Activated CD4-positive, alpha-beta T cell treated with anti-CD3 and anti-CD28 coated beads for 1 hour (primary cell): ENCODE measurements around the gene DDR2.

ENCODE experiments used
- DNase-seq: peaks from one replicate; pipeline ENCODE4 v3.0.0-alpha.2; 2020

DDR2 gene

DNA sequence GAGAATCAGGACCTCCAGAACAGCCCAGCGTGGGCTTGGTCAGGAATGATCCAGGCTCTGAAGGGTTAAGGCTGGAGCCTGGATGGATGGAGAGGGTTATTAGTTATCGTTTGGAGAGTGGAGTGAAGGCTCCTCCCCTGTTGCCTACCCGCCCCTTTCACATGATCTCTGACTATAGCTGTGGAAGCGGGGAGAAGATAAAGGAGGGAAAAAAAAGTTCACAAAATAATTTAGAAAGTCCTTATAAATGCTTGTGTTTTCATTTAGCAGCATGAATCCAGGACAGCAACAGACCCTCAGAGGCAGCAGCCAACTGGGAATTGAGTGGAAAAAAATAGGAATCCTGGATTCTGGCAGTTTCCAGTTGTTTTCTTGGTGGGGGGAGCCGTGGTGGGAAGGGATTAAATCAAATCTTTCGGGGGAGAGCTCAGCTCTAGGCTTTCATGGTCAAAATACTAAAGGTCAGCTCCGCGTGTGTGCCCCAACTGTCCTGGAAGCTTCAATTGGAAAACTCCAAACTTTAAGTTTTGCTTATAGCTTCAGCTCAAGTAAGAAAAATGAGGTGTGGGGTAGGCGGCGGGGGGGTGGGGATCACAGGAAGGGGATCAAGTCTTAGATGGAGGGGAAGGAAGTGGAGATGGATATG lies 595 bp upstream of the DDR2 start:
- no peak for DNase-seq

DNA sequence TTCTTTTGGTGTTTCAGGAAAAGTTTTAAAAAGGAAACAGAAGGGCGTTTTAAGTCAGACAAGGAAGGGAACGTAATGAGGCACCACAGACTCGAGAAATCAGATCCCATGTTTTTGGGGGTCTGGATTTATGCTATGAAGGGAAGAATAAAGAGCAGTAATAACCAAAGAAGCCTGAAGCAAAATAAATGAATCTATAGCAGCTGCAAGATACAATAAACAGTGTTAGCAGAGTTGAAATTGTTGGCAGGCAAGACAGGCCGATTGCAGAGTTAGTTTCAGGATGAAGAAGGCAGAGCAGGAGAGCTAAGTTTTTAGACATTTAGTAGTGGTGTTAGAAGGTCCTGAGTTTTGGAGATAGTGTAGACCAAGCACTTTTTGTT lies 425 bp downstream of the DDR2 start:
- DNase-seq, result no peak

DNA sequence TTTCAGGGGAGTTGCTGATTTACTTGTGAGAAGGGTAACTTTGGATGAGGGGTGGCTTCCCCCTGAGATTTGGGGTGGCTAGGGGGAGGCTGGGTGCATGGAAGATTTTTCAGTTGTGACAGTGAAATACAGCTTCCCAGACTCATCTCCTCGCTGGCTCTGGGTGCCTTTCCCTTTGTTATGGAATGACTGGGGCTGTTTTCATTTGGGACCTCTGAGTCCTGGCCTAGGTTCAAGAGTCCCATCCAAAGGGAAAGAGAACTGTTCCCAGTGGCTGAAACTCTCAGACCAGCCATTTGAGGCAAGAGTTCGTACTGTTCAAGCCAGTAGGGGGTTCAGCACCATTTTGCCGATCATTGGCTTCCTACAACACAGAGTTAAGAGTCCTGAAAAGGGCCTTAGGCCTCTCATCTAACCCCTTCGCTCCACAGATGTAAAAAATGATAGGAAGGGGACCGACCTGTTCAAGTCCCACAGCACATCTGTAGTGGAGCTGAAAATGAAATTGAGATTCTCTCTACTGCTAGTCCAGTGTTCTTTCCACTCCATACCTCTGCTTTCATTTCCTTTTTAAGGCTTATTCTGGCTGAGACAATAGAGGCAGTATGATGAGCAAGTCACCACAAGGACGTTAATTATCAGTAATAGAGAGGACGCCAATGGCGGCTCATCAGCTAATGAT lies 958 bp downstream of the DDR2 start:
- DNase-seq, result no peak

DNA sequence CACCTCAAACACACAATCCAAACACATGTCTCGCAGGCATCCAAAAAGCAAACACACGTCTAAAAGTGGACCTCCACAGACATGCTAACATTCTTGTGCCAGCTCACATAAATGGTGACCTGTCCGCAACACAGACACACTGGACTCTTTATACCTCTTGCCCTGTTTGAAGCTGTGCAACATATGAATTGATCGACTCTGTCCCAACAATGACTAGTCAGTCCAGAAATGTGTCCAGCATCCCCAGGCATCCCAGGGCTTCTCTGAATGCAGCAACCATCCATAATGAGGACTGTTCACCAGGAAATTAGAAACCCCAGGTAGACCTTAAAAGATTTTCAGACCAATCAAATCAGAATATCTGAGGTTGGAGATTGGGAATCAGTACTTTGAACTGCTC lies 3.2 kb downstream of the DDR2 start:
- no peak for DNase-seq

DNA sequence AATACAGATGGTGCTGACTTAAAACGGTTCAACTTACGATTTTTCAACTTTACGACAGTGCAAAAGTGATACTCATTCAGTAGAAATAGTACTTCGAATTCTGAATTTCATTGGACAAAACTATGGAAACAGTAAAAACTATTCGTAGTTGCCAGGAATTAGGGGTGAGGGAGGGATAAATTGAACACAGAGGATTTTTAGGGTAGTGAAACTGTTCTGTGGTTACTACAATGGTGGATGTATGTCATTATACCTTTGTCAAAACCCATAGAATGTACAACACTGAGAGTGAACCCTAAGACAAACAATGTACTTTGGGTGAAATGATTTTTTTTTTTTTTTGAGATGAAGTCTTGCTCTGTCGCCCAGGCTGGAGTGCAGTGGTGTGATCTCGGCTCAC lies 7.5 kb downstream of the DDR2 start:
- no peak for DNase-seq

DNA sequence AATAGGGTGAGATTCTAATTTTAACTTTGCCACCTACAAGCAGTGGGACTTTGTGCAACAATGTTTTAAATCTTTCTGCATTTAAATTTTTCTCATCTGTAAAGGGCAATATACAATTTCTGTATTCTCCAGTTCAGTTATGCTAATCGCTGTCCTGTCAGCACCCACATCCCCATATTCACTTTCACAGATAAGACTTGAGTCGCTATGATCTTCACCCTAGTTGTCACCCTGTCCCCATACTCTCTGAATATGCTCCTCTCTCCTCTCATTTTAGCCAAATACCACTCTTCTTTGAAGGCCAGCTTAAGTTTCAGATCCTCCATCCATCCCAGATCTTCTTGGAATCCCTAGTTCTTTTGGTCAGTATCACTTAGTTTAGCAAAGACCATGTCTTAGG lies 8.8 kb downstream of the DDR2 start:
- no peak for DNase-seq

DNA sequence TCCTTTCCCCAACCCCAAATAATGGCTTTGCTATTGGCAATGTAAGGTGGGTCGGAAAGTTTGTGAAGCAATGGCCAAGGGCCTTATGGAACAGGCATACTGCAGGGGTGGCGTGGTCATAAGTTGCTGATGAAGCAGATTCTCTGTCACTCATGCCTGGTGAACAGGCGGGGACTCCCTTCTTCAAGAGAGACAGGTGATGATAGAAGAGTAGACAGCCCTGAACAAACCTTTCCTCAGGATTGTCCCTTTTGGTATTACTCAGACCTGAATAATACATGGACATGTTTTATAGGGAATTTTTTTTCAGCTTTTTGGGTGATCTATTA lies 12.7 kb downstream of the DDR2 start:
- no peak for DNase-seq

DNA sequence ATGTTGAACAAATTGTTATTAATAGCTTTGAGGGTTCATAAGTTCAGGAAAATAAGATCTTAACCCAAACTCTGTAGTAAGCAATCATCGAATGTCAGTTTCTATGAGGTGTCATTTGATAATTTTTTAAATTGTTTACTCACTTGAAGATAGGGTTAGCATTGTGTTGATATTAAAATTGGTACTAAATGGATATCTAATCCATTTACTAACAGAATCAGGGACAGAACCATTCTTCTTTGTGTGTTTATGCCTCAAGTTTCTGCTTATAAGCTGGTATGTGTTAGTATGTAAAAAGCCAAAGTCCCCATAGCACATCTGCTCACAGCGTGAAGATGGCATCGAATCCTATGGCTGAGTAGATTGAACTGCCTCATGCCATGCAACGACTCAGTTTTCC lies 13.4 kb downstream of the DDR2 start:
- DNase-seq, result no peak

DNA sequence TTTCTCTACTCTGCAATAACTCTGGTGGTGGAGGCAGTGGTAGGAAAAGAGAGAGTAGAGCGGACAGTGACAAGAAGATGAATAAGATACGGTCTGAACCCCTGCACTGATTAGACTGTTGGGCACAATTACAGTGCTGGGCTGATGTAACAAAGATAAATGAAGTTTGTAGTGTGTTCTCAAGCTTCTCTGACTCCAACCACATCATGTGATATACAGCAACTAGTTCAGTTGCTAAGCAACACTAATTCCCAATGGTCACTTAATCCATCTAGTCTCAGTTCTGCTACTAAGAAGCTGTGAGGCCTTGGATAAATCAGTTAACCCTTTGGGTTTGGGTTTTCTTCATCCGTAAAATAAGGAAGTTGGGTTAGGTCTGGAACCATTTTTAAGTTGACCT lies 17.3 kb downstream of the DDR2 start:
- no peak for DNase-seq

DNA sequence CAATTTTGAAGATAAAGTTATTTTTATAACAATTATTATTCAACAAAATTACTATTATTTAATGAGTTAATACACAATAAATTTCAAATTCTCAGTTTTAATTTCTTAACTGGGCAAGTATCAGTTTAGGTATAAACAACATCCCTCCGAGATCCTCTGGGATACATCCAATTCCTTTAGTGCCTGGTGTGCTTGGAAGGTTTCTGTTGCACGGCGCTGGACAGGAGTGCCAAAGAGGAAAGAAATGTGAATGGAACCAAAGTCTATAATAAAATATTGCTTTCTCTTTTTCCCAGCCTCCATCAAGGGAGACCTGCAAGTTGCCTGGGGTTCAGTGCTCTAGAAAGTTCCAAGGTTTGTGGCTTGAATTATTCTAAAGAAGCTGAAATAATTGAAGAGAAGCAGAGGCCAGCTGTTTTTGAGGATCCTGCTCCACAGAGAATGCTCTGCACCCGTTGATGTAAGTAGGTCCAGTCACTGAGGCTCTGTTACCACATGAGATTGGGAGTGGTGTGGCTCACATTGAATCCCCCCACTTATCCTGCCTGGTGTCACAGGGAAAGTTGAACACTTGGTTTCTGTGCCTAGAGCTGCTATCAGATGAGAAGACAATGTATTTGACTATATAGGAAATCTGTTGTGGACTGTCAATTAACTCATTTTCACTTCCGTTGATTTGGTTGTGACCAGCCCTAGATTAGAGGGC lies 22.8 kb downstream of the DDR2 start:
- no peak for DNase-seq

GRCh38 chr1:162656266-162656665 lies 24.0 kb downstream of the DDR2 start:
- no peak for DNase-seq

- DNase-seq, result no peak
These were observed 28.3 kb downstream of the DDR2 start for GRCh38 chr1:162660574-162660973.

DNA sequence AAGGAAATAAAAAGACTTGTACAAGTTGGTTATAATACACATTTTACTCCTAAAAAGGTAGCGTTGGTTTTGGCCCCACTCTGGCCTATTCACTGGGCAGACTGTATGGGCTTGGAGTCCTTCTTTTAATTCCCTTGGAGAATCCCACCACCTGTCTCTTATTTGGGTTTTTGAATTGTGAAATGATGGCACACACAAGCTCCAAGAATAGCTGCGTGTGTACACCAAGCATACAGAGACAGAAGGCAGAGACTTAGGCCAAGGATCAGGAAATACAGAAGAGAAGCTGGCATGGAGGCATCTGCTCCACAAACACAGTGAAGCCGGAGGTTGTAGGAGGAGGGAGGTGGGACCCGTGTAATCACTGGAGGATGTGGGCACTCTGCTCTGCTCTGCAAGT lies 29.1 kb downstream of the DDR2 start:
- no peak for DNase-seq

- DNase-seq, result no peak
These were observed 29.7 kb downstream of the DDR2 start for GRCh38 chr1:162662013-162662412.

DNA sequence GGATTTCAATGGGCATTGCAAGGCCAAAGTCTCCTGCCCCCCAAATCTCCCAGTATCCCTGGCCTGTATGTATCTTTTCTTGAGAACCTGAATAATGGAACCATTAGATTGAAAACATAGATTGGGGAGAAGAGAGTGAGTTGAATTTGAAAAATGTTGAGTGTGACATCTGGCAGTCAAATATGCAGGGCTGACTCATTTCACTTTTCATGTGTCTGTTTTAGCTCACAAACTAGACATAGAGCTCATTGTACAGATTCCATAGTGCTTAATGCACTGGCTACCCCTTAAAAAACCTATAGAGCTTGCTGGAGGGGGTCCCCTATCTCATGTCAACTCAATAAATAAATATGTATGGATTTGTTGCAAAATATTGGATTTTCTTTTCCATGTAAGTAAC lies 30.8 kb downstream of the DDR2 start:
- no peak for DNase-seq

DNA sequence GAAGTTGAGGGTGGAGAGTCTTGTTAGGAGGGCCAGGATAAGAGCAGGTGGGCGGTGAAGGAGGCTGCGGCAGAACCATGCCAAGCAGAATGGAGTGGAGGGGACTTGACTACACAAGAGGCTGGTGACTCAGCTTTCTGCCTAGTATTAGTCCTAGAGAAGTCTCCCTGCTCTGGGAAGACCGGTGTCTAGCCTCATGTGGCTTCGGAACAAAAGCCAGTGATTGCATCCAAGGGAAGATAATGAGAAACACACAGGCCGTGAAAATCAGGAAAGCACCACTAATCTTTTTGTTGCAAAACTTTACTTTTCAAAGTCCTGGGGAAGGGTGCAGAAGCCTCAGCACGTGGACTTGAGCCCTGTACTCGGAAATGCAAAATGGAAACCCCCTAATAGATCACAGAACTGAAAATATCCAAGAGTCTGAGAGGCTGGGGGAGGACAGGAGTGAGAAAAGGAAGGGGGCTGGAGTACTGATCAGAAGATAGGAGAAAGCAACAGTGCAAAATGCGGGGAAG lies 31.4 kb downstream of the DDR2 start:
- no peak for DNase-seq

DNA sequence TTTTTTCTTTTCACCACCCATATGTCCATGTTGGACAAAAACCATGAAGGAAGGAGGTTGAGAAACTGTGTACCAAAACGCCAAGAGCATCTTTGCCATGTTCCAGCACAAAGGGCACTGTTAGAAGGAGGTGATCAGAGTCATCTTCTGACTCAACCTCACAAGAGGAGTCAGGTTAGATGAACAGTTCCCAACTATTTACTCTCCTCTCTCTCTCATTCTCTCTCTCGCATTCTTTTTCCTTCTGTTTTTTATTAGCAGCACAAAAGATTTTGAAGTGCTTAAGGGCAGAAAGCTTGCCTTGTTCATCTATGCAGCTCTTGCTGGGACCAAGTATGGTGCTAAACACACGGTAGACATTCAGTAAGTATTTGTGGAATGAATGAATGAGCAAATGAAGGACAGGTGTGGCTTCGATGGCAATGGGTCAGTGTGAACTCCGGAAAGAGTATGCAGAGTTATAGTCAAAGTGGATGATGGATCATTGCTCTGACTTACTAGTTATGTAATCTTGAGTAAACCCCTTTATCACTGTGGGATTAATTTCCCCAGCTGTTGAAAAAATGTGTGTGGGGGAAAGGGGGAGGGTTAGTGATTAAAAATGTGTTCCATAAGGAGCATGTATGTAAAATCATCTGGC lies 33.9 kb downstream of the DDR2 start:
- DNase-seq, result no peak

GRCh38 chr1:162667381-162668080 lies 35.3 kb downstream of the DDR2 start:
- DNase-seq, result no peak

- no peak for DNase-seq
These were observed 38.8 kb downstream of the DDR2 start for GRCh38 chr1:162670928-162671663.

GRCh38 chr1:162671664-162672410 lies 39.6 kb downstream of the DDR2 start:
- DNase-seq, result no peak

GRCh38 chr1:162672622-162673260 lies 40.5 kb downstream of the DDR2 start:
- no peak for DNase-seq
